ENCODE measurements around the gene MAEL. TPM values are rescaled to one million over a fixed set of nuclear protein-coding genes. Genes with fewer than 3 reads are reported as not detected.

The MAEL gene
- total RNA-seq, 1 experiment from 2014 or later, result not detected

- Histone ChIP-seq H3K4me1 (ENCODE audit: control insufficient read depth in 1 of 2, insufficient read depth in 2 of 2, low read length in 2 of 2) (no peaks in the 10 kb centered on the region), H3K4me2 (ENCODE audit: low read length) (no peak overlapping the region), H3K27ac (ENCODE audit: low read depth, low read length) (no peak overlapping the region), H3K79me2 (ENCODE audit: insufficient read depth, low read length) (no peaks in the 10 kb centered on the region), H3K9me2 (ENCODE audit: insufficient read depth) (no peaks in the 10 kb centered on the region), H3K27me3 (ENCODE audit: insufficient read depth, low read length) (no peaks in the 10 kb centered on the region), H3K4me3 (replicated peaks in 1 of 2; ENCODE audit: low read depth in 1 of 2, low read length in 2 of 2) (no peak overlapping the region), H2AFZ (ENCODE audit: low read depth, low read length, poor library complexity, severe bottlenecking) (no peak overlapping the region), H3K9ac (ENCODE audit: low read length) (no peak overlapping the region), H4K20me1 (ENCODE audit: insufficient read depth) (no peaks in the 10 kb centered on the region), H3K9me3 (ENCODE audit: control insufficient read depth in 1 of 2, insufficient read depth in 1 of 2, low read depth in 1 of 2, low read length in 2 of 2) (no peaks in the 10 kb centered on the region; a peak in 1 of 4 replicates), H3K36me3 (ENCODE audit: control insufficient read depth in 1 of 2, insufficient read depth in 2 of 2, low read length in 2 of 2) (no peaks in the 10 kb centered on the region)
- TF ChIP-seq ZFX (IDR thresholded peaks at IDR 0.05), result no peak
- TF ChIP-seq EZH2phosphoT487 (IDR thresholded peaks at IDR 0.05; ENCODE audit: borderline replicate concordance), result no peak
- no peak for TF ChIP-seq RAD21 (IDR thresholded peaks at IDR 0.05; ENCODE audit: low read depth)
- no peak for TF ChIP-seq POLR2A (IDR thresholded peaks at IDR 0.05; ENCODE audit: borderline replicate concordance, extremely low read depth, insufficient read depth, insufficient read length)
- no peak for TF ChIP-seq EGR1 (IDR thresholded peaks at IDR 0.05; ENCODE audit: low read depth)
- no peak for TF ChIP-seq TCF7L2 (IDR thresholded peaks at IDR 0.05; ENCODE audit: borderline replicate concordance, extremely low read depth, insufficient read depth, insufficient read length)
- TF ChIP-seq POLR2AphosphoS5 (IDR thresholded peaks at IDR 0.05; ENCODE audit: low read depth, low read length), result no peak
- no peak for TF ChIP-seq JUND (IDR thresholded peaks at IDR 0.05)
- no peak for TF ChIP-seq YY1 (IDR thresholded peaks at IDR 0.05; ENCODE audit: extremely low read depth, insufficient replicate concordance, low read depth, low read length)
- no peak for TF ChIP-seq ATF3 (IDR thresholded peaks at IDR 0.05)
- TF ChIP-seq, protein P1, sequence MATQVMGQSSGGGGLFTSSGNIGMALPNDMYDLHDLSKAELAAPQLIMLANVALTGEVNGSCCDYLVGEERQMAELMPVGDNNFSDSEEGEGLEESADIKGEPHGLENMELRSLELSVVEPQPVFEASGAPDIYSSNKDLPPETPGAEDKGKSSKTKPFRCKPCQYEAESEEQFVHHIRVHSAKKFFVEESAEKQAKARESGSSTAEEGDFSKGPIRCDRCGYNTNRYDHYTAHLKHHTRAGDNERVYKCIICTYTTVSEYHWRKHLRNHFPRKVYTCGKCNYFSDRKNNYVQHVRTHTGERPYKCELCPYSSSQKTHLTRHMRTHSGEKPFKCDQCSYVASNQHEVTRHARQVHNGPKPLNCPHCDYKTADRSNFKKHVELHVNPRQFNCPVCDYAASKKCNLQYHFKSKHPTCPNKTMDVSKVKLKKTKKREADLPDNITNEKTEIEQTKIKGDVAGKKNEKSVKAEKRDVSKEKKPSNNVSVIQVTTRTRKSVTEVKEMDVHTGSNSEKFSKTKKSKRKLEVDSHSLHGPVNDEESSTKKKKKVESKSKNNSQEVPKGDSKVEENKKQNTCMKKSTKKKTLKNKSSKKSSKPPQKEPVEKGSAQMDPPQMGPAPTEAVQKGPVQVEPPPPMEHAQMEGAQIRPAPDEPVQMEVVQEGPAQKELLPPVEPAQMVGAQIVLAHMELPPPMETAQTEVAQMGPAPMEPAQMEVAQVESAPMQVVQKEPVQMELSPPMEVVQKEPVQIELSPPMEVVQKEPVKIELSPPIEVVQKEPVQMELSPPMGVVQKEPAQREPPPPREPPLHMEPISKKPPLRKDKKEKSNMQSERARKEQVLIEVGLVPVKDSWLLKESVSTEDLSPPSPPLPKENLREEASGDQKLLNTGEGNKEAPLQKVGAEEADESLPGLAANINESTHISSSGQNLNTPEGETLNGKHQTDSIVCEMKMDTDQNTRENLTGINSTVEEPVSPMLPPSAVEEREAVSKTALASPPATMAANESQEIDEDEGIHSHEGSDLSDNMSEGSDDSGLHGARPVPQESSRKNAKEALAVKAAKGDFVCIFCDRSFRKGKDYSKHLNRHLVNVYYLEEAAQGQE (IDR thresholded peaks at IDR 0.05; ENCODE audit: low read depth), result no peak
- TF ChIP-seq CTCF (IDR thresholded peaks at IDR 0.05 in 2 of 3, conservative IDR thresholded peaks at IDR 0.05 in 1 of 3; ENCODE audit: borderline replicate concordance in 1 of 3, insufficient read depth in 1 of 3, low read depth in 2 of 3, low read length in 2 of 3), result no peak
- no peak for TF ChIP-seq ZNF274 (IDR thresholded peaks at IDR 0.05; ENCODE audit: low read depth, low read length)
- no peak for TF ChIP-seq SRF (IDR thresholded peaks at IDR 0.05; ENCODE audit: low read depth)
- no peak for TF ChIP-seq EZH2 (IDR thresholded peaks at IDR 0.05)
- no peak for TF ChIP-seq SIN3A (IDR thresholded peaks at IDR 0.05; ENCODE audit: low read depth)
- no peak for TF ChIP-seq ELF1 (IDR thresholded peaks at IDR 0.05; ENCODE audit: borderline replicate concordance, low read depth)
- no peak for TF ChIP-seq CEBPB (IDR thresholded peaks at IDR 0.05; ENCODE audit: low read depth)
- no peak for TF ChIP-seq CBX3 (IDR thresholded peaks at IDR 0.05; ENCODE audit: low read depth)
- TF ChIP-seq, protein P2, sequence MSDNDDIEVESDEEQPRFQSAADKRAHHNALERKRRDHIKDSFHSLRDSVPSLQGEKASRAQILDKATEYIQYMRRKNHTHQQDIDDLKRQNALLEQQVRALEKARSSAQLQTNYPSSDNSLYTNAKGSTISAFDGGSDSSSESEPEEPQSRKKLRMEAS (IDR thresholded peaks at IDR 0.05), result no peak
- no peak for ATAC-seq
- ChIA-PET POLR2A (no interaction called here), CTCF (no interaction called here), RAD21 (ENCODE audit: low non-redundant PET in 1 of 2, low total read pairs in 2 of 2, uncharacterized antibody in 2 of 2, unreplicated experiment in 2 of 2) (no interaction called here)
- intact Hi-C loops (cut with micrococcal nuclease), result no loop called here
- BruUV-seq (replicated peaks), result no TSS peak
- DNase-seq (ENCODE audit: low read depth, low spot score), result no peak
Measured at GRCh38 chr1:167003711-167004110, 14.6 kb downstream of the MAEL start.
